SIG-M5 treated with dmso at 0.1 percent for 504 hours (cell line): ENCODE measurements around the gene ZNF184.
"Not testable (repeated sequence)": the region's sequence is repeated elsewhere in the genome, so short reads cannot be mapped to it uniquely, and the experiment has no call there.

Experiments used
- DNase-seq: peaks from one replicate; lab custom pipeline; 2025; ENCODE audit not compliant: unreplicated experiment; lab: John Stamatoyannopoulos, UW

Gene ZNF184

DNA sequence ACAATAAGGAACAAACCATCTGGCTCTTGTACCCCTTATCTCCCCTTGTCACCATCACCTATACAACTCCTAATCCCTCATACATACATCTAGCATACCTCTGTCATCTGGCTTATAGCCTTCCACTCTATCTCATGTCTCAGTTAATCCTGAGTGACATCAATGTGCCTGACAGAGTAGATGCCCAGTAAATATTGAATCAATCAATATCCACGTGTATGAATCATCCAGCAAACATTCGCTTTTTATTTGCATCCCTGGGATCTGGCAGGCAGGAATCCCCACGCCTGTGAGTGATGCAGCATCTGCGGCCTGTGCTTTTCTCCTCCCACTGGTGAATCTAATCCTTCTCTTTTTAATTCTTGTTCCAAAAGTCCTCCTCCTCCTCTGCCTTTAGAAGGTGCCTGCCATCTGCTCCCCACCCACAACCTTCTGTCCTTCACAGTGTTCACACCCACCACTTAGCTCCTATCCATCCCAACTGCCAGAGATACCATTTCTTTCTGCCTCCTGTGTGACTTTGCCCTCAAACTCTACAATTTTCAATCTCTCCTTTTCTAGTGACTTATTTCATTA lies 46.8 kb downstream of the ZNF184 start:
- DNase-seq: no peak

DNA sequence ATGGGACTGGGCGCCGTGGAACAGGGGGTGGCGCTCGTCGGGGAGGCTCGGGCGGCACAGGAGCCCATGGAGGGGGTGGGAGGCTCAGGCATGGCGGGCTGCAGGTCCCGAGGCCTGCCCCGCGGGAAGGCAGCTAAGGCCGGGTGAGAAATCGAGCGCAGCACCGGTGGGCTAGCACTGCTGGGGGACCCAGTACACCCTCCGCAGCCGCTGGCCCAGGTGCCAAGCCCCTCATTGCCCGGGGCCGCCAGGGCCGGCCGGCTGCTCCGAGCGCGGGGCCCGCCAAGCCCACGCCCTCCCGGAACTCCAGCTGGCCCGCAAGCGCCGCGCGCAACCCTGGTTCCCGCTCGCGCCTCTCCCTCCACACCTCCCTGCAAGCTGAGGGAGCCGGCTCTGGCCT lies 48.1 kb downstream of the ZNF184 start:
- DNase-seq: not testable (repeated sequence)

DNA sequence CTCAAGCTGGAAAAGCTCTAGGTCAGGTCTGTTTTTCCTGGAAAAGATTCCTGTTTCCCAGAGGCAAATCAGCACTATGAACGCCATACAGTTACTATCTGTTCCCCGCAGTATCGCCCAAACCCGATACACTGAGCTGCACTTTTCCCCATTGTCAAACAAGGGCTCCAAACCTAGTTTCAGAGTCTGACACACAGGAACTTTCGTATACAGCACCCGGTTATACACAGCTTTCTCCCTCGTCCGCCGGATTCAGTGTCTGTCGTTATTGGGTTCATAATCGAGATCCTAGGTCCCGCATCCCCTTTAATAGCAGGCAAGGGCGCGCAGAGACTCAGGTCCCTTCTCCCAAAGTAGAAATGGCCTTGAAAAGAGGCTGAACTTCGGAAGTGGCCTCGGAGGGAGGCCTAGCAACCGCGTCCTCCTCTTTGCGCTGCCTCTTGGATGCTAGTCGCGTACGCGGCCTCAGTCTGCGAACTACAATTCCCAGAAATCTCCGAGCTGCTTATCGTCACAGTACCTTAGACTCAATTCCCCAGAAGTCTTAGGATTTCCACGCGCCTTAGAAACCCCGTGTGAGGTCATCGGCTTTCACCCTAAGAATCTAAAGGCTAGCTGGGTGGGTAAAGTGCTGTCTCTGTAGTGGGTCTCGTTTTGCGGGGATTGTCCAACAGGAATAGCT lies 50.1 kb downstream of the ZNF184 start:
- no peak for DNase-seq

DNA sequence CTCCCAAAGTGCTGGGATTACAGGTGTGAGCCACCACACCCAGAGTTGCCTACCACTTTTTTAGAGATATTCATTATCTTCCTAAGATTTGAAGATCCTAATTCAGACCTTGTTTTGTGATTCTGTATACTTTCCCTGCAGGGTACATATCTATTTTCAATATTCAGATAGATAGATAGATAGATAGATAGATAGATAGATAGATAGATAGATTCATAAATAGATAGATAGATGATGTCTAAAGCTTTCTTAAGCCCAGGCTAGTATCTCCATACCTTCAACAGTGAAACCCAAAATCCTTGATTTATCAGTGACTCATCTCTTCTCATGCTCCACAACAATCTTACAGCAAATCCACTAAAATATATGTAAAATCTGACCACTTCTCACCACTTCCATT lies 53.5 kb downstream of the ZNF184 start:
- DNase-seq: no peak

DNA sequence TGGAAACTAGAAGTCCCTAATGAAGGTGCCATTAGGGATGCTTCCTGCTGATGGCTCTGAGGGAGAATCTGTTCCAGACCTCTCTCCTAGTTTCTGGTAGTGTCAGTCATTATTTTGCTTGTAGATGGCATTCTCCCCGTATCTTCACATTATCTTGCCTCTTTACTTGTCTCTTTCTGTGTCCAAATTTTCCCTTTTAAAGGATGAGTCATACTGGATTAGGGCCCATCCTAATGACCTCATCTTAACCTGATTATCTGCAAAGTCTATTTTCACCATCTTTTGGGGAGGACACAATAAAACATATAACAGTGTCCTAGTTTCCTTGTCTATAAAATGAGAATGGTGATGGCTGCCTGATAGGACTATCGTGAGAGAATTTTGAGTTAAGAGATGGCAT lies 57.0 kb downstream of the ZNF184 start:
- DNase-seq: no peak

DNA sequence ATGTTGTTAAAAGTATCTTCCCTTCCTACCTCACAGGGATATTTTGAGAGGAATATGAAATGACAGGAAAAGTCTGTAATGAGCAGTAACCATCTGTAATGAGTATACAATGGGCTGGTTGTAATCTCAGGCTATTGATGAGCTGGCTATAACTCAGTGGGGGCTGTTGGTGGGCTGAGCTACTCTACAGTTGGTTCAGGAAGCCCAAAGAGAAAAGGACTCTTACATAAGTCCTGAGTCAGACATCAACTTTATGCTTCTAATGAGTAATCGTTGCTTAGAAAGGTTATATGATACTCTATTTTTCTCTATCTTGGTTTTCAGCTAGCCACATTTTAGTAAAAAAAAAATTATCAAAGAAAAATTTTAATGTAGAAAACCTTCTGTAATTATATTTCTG lies 57.9 kb downstream of the ZNF184 start:
- DNase-seq: no peak

DNA sequence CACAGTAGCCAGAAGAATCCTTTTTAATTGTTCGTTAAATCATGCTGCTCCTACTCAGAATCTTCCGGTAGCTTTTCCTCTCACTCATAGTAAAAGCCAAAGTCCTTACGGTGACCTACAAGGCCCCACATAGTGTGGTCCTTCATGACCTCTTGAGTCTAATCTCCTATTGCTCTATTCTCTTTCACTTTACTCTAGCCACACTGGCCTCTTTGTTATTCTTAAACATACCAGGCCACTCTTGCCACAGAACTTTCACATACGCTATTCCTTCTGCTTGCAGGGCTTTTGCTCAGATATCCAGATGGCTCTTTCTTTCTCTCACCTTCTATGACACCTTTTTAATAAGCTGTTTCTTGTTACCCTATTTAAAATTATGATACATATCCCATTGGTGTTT lies 58.6 kb downstream of the ZNF184 start:
- no peak for DNase-seq

DNA sequence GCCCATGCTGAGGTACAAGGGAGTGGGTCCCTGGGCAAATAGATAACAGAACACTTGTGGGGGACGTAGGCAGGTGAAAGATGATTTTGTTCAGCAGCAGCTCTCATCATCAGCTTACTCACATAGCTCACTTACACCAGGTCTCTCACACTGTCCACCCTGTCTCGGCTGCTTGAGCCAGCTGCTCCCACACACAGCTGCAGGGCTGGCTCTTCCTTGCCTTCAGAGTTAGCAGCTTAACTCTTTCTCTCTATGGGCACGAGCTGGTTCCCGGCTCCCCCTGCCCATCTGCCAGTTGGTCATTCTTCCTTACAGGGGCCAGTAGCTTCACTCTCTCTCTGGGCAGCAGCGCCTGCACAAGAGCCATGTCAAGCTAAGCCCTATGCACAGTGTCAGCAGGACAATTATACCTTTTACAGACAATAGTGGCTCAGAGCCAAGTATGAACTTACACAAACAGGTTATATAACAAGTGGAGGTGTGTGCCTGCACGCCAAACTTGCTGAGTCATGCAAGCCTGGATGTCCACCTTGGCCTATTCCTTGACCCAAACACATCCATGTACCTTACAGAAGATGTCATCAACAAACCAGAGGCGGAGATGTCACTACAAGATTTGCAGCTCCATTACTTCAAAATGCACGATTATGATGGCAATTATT lies 65.6 kb downstream of the ZNF184 start:
- no peak for DNase-seq

DNA sequence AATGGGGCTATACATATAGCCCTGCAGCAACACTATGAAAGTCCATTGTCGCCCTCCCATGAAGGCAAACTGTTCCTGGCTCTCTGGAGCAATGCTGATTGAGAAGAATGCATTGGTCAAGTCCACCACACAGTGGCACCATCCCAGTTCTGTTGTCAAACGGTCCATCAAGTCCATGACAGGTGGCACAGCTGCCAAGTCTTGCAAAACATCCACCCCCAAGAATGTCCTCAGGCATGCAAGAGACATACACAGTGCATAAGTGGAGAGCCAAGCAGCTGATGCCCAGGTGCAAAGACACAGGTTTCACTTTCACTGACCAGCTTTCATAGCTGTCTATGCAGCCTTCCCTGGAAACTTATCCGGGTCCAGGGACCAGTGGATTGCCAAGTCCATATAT lies 66.8 kb downstream of the ZNF184 start:
- DNase-seq: no peak

DNA sequence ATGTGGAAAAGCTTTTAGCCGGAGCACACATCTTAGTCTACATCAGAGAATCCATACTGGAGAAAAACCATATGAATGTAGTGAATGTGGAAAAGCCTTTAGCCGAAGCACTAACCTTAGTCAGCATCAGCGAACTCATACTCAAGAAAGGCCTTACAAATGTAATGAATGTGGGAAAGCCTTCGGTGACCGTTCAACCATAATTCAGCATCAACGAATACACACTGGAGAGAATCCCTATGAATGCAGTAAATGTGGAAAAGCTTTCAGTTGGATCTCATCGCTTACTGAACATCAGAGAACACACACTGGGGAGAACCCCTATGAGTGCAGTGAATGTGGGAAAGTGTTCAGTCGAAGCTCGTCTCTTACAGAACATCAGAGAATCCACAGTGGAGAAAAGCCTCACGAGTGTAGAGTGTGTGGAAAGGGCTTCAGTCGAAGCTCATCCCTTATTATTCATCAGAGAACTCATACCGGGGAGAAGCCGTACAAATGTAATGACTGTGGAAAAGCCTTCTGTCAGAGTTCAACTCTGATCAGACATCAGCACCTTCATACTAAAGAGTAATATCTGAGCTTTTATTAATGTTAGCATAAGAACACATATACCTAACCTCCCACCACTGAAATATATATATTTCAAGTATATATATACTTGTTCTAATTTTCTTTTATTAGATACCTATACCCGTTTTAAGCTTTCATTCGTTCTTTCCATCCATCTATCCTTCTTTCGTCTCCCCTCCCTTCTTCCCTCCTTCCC lies 71.8 kb downstream of the ZNF184 start:
- DNase-seq: no peak
